ENCODE results near the gene TSPAN14.

DNA sequence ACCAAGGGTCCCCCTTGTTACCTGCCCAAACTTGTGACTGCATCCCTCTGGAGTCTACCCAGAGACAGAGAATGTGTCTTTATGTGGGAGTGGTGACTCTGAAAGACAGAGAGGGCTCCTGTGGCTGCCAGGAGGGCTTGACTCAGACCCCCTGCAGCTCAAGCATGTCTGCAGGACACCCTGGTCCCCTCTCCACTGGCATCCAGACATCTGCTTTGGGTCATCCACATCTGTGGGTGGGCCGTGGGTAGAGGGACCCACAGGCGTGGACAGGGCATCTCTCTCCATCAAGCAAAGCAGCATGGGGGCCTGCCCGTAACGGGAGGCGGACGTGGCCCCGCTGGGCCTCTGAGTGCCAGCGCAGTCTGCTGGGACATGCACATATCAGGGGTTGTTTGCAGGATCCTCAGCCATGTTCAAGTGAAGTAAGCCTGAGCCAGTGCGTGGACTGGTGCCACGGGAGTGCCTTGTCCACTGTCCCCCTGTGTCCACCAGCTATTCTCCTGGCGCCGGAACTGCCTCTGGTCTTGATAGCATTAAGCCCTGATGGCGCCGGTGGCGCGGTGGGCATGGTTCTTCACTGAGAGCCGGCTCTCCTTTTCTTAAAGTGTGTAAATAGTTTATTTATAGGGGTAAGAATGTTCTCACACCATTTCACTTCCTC lies 64.2 kb downstream of the TSPAN14 start:
- TF ChIP-seq CTCF (IDR thresholded peaks at IDR 0.05; ENCODE audit: low read depth, low read length) = no peak
- no peak for TF ChIP-seq POLR2A (IDR thresholded peaks at IDR 0.05; ENCODE audit: extremely low read depth, insufficient read length)

All from NB4 (cell line).